PC-3 (cell line): Measurements from ENCODE around the gene RAI1. TPM values are rescaled to one million over a fixed set of nuclear protein-coding genes. Genes with fewer than 3 reads are reported as not detected.

Experiments
- ATAC-seq: fragments of 200-7000 bp; cut with Tn5 transposase; 2 replicates; pipeline ENCODE4 v1.9.1; 2020; ENCODE audit warnings: mild to moderate bottlenecking, moderate library complexity
- BruUV-seq: library from RNA; stranded (reverse); fragments of 400-500 nt; replicated peaks from 2 replicates; lab custom pipeline; 2021; lab: Mats Ljungman, UMichigan
- CTCF ChIA-PET: fragments of 300-600 bp; sonication (Branson Sonifier 250); formaldehyde crosslinking; loops from one replicate; lab custom pipeline; 2022; ENCODE audit warnings: antibody characterized with exemption; lab: Charles Lee
- POLR2A ChIA-PET: fragments of 300-600 bp; sonication (Branson Sonifier 250); formaldehyde crosslinking; loops from one replicate; lab custom pipeline; 2022; ENCODE audit warnings: antibody characterized with exemption; ENCODE audit not compliant: unreplicated experiment; lab: Charles Lee
- DNase-seq: peaks from one replicate; pipeline ENCODE4 v3.0.0-alpha.2; 2015
- H2AFZ ChIP-seq: fragments of 300-600 bp; sonication (generic); 2 replicates; pipeline ENCODE4 v1.6.0; 2016; ENCODE audit warnings: antibody characterized with exemption, low read length
- H3F3A ChIP-seq: fragments of 300-600 bp; sonication (generic); one replicate; pipeline ENCODE4 v1.6.0; 2017; ENCODE audit warnings: antibody characterized with exemption, low read length, control low read depth, mild to moderate bottlenecking; ENCODE audit not compliant: unreplicated experiment
- H3K27ac ChIP-seq: fragments of 300-600 bp; sonication (generic); 2 replicates; pipeline ENCODE4 v1.5.1; 2016; ENCODE audit warnings: mild to moderate bottlenecking, low read length
- H3K27me3 ChIP-seq: fragments of 300-600 bp; sonication (generic); 2 replicates; pipeline ENCODE4 v1.6.1; 2016; ENCODE audit warnings: low read length, mixed read lengths
- H3K36me3 ChIP-seq: fragments of 300-600 bp; sonication (generic); 2 replicates; pipeline ENCODE4 v1.6.1; 2016; ENCODE audit warnings: low read depth, mixed run types, low read length, mixed read lengths
- H3K4me1 ChIP-seq: fragments of 300-600 bp; sonication (generic); 2 replicates; pipeline ENCODE4 v1.5.1; 2016; ENCODE audit warnings: low read length; ENCODE audit not compliant: insufficient read depth
- H3K4me2 ChIP-seq: fragments of 300-600 bp; sonication (generic); 2 replicates; pipeline ENCODE4 v1.6.0; 2016; ENCODE audit warnings: low read length
- H3K4me3 ChIP-seq: fragments of 300-600 bp; sonication (generic); 2 replicates; pipeline ENCODE4 v1.5.1; 2016; ENCODE audit warnings: mild to moderate bottlenecking, low read length, mixed read lengths
- H3K79me2 ChIP-seq: fragments of 300-600 bp; sonication (generic); 2 replicates; pipeline ENCODE4 v1.6.1; 2017; ENCODE audit warnings: low read length, mixed read lengths
- H3K9ac ChIP-seq: fragments of 300-600 bp; sonication (generic); 2 replicates; pipeline ENCODE4 v1.6.0; 2016; ENCODE audit warnings: mild to moderate bottlenecking, low read length
- H3K9me2 ChIP-seq: fragments of 300-600 bp; sonication (generic); replicated peaks from 2 replicates; pipeline ENCODE4 v1.6.1; 2016; ENCODE audit warnings: mixed run types, low read length, mixed read lengths
- H3K9me3 ChIP-seq: fragments of 300-600 bp; sonication (generic); 2 replicates; pipeline ENCODE4 v1.6.1; 2016; ENCODE audit warnings: low read length, mixed read lengths
- H4K20me1 ChIP-seq: fragments of 300-600 bp; sonication (generic); 2 replicates; pipeline ENCODE4 v1.6.1; 2016; ENCODE audit warnings: low read length, mixed read lengths
- CTCF ChIP-seq: fragments of 300-600 bp; sonication (generic); conservative IDR thresholded peaks from 2 replicates; pipeline ENCODE4 v1.5.1; 2017; ENCODE audit warnings: antibody characterized with exemption, low read depth, mild to moderate bottlenecking, low read length
- EZH2 ChIP-seq: fragments of 300-600 bp; sonication (generic); IDR thresholded peaks from one replicate; pipeline ENCODE4 v1.6.1; 2017; ENCODE audit warnings: antibody characterized with exemption, mild to moderate bottlenecking, low read length; ENCODE audit not compliant: unreplicated experiment
- EZH2phosphoT487 ChIP-seq: fragments of 300-600 bp; sonication (generic); IDR thresholded peaks from 2 replicates; pipeline ENCODE4 v1.6.1; 2018; ENCODE audit warnings: mild to moderate bottlenecking, antibody characterized with exemption, low read length, borderline replicate concordance
- intact Hi-C: fragments of 100-400 bp; cut with micrococcal nuclease; formaldehyde crosslinking; loops from 2 replicates; pipeline ENCODE4 v1.9.0; 2023
- total RNA-seq: library from RNA; depleted of rRNA; stranded (reverse); fragments of >200 nt; gene quantifications from 2 replicates; pipeline ENCODE4 v1.2.3, GENCODE V29; 2014

The RAI1 gene
- total RNA-seq, 1 experiment from 2014 or later = 33.0 TPM

GRCh38 chr17:17699491-17699890, 18.2 kb downstream of the RAI1 start:
- no peak overlapping the region for H3K9ac ChIP-seq
- no peak overlapping the region for H3K4me2 ChIP-seq
- intact Hi-C loops = no loop called here

GRCh38 chr17:17700251-17700969, 19.2 kb downstream of the RAI1 start:
- TF ChIP-seq CTCF (no peak), EZH2 (no peak), EZH2phosphoT487 (no peak)
- Histone ChIP-seq H3K27me3 (no peaks in the 10 kb centered on the region), H3K9me2 (no peaks in the 10 kb centered on the region), H3F3A (no peaks in the 10 kb centered on the region), H3K9ac (no peak overlapping the region), H3K79me2 (peaks cover 99% of the 10 kb centered on the region), H3K27ac (no peak overlapping the region), H3K9me3 (no peaks in the 10 kb centered on the region), H3K4me3 (no peak overlapping the region), H3K4me1 (peaks cover 24% of the 10 kb centered on the region), H3K4me2 (no peak overlapping the region), H3K36me3 (peaks cover 5% of the 10 kb centered on the region), H4K20me1 (peaks cover 42% of the 10 kb centered on the region), H2AFZ (no peak overlapping the region)
- POLR2A ChIA-PET = no interaction called here
- ATAC-seq (no peak), DNase-seq (no peak)
- CTCF ChIA-PET = no interaction called here
- intact Hi-C loops = no loop called here
- BruUV-seq = no TSS peak

More at GRCh38 chr17:17699491-17699890, 18.2 kb downstream of the RAI1 start:
- ATAC-seq = no peak
- DNase-seq = no peak
- Histone ChIP-seq H3K27me3 (no peaks in the 10 kb centered on the region), H3K79me2 (peaks cover 97% of the 10 kb centered on the region), H4K20me1 (peaks cover 42% of the 10 kb centered on the region), H3F3A (no peaks in the 10 kb centered on the region), H2AFZ (no peak overlapping the region), H3K27ac (no peak overlapping the region), H3K9me3 (no peaks in the 10 kb centered on the region), H3K36me3 (no peaks in the 10 kb centered on the region; the same call in 1 of the 2 replicates), H3K4me1 (peaks cover 30% of the 10 kb centered on the region), H3K4me3 (no peak overlapping the region), H3K9me2 (no peaks in the 10 kb centered on the region)
- CTCF ChIA-PET = no interaction called here
- TF ChIP-seq CTCF (no peak), EZH2phosphoT487 (no peak)
- BruUV-seq = no TSS peak
- POLR2A ChIA-PET = no interaction called here

GRCh38 chr17:17701112-17701511, 19.9 kb downstream of the RAI1 start:
- no peak overlapping the region for H3K9ac ChIP-seq
- BruUV-seq = no TSS peak
- H3K27ac ChIP-seq = no peak overlapping the region
- H3K79me2 ChIP-seq = peaks cover 95% of the 10 kb centered on the region
- no peak overlapping the region for H3K4me3 ChIP-seq
- ChIA-PET CTCF (no interaction called here), POLR2A (no interaction called here)
- H3K36me3 ChIP-seq = peaks cover 5% of the 10 kb centered on the region
- peaks cover 42% of the 10 kb centered on the region for H4K20me1 ChIP-seq
- no peaks in the 10 kb centered on the region for H3K9me3 ChIP-seq
- H3F3A ChIP-seq = no peaks in the 10 kb centered on the region
- no peak overlapping the region for H3K4me2 ChIP-seq
- no peak for ATAC-seq
- H3K27me3 ChIP-seq = no peaks in the 10 kb centered on the region
- H2AFZ ChIP-seq = no peak overlapping the region
- peaks cover 17% of the 10 kb centered on the region for H3K4me1 ChIP-seq
- DNase-seq = no peak
- TF ChIP-seq EZH2phosphoT487 (no peak), EZH2 (no peak), CTCF (no peak)
- intact Hi-C loops = no loop called here
- H3K9me2 ChIP-seq = no peaks in the 10 kb centered on the region
